T-helper 1 cell treated with Interleukin-12 subunit alpha and Interleukin-12 subunit beta and Interleukin-4 antibody, amounts not matched to agents 30 μg/mL and 1 μg/mL, for 36 hours (primary cell): ENCODE results near the gene DIRAS2.

Experiments
- H3K27ac Mint-ChIP-seq: one replicate; pipeline ENCODE4 v1.8.0; 2021; ENCODE audit warnings: mild to moderate bottlenecking, mixed read lengths
- H3K27me3 Mint-ChIP-seq: one replicate; pipeline ENCODE4 v1.8.0; 2021; ENCODE audit warnings: low read depth, mixed read lengths
- H3K36me3 Mint-ChIP-seq: one replicate; pipeline ENCODE4 v1.8.0; 2021; ENCODE audit warnings: low read depth, mixed read lengths
- H3K4me1 Mint-ChIP-seq: one replicate; pipeline ENCODE4 v1.8.0; 2021; ENCODE audit warnings: low read depth, mixed read lengths
- H3K4me3 Mint-ChIP-seq: one replicate; pipeline ENCODE4 v1.8.0; 2021; ENCODE audit warnings: mild to moderate bottlenecking, moderate library complexity, mixed read lengths
- H3K9me3 Mint-ChIP-seq: one replicate; pipeline ENCODE4 v1.8.0; 2021; ENCODE audit warnings: mixed read lengths

Gene DIRAS2

GRCh38 chr9:90640361-90640760 is 2.3 kb downstream of the DIRAS2 start:
- Mint-ChIP-seq H3K9me3 (no peaks in the 10 kb centered on the region), H3K4me3 (no peak overlapping the region), H3K4me1 (no peaks in the 10 kb centered on the region), H3K27ac (no peak overlapping the region), H3K36me3 (no peaks in the 10 kb centered on the region), H3K27me3 (peaks cover 61% of the 10 kb centered on the region)

- Mint-ChIP-seq H3K4me3 (no peak overlapping the region), H3K27ac (no peak overlapping the region), H3K27me3 (peaks cover 41% of the 10 kb centered on the region), H3K9me3 (no peaks in the 10 kb centered on the region), H3K36me3 (no peaks in the 10 kb centered on the region), H3K4me1 (no peaks in the 10 kb centered on the region)
Measured at GRCh38 chr9:90637626-90638025, 5.0 kb downstream of the DIRAS2 start.

GRCh38 chr9:90632647-90633207 is 9.9 kb downstream of the DIRAS2 start:
- Mint-ChIP-seq H3K9me3 (no peaks in the 10 kb centered on the region), H3K4me3 (no peak overlapping the region), H3K27me3 (peaks cover 4% of the 10 kb centered on the region), H3K4me1 (no peaks in the 10 kb centered on the region), H3K36me3 (no peaks in the 10 kb centered on the region), H3K27ac (no peak overlapping the region)

- H3K4me3 Mint-ChIP-seq: no peak overlapping the region
- H3K36me3 Mint-ChIP-seq: no peaks in the 10 kb centered on the region
- no peak overlapping the region for H3K27ac Mint-ChIP-seq
- H3K9me3 Mint-ChIP-seq: no peaks in the 10 kb centered on the region
- no peaks in the 10 kb centered on the region for H3K4me1 Mint-ChIP-seq
- H3K27me3 Mint-ChIP-seq: no peaks in the 10 kb centered on the region
Measured at GRCh38 chr9:90631964-90632363, 10.7 kb downstream of the DIRAS2 start.

- Mint-ChIP-seq H3K9me3 (no peaks in the 10 kb centered on the region), H3K36me3 (no peaks in the 10 kb centered on the region), H3K27me3 (no peaks in the 10 kb centered on the region), H3K4me1 (no peaks in the 10 kb centered on the region), H3K27ac (no peak overlapping the region), H3K4me3 (no peak overlapping the region)
Measured at GRCh38 chr9:90629991-90630390, 12.6 kb downstream of the DIRAS2 start.

GRCh38 chr9:90629354-90629753 is 13.3 kb downstream of the DIRAS2 start:
- Mint-ChIP-seq H3K36me3 (no peaks in the 10 kb centered on the region), H3K27ac (no peak overlapping the region), H3K9me3 (no peaks in the 10 kb centered on the region), H3K27me3 (peaks cover 1% of the 10 kb centered on the region), H3K4me1 (no peaks in the 10 kb centered on the region), H3K4me3 (no peak overlapping the region)

- no peaks in the 10 kb centered on the region for H3K4me1 Mint-ChIP-seq
- no peaks in the 10 kb centered on the region for H3K36me3 Mint-ChIP-seq
- H3K27me3 Mint-ChIP-seq: peaks cover 13% of the 10 kb centered on the region
- H3K27ac Mint-ChIP-seq: no peak overlapping the region
- H3K4me3 Mint-ChIP-seq: no peak overlapping the region
- H3K9me3 Mint-ChIP-seq: no peaks in the 10 kb centered on the region
Measured at GRCh38 chr9:90616806-90617205, 25.8 kb downstream of the DIRAS2 start.

GRCh38 chr9:90613502-90613901 is 29.1 kb downstream of the DIRAS2 start:
- Mint-ChIP-seq H3K27me3 (peaks cover 8% of the 10 kb centered on the region), H3K4me3 (no peak overlapping the region), H3K36me3 (no peaks in the 10 kb centered on the region), H3K9me3 (no peaks in the 10 kb centered on the region), H3K4me1 (no peaks in the 10 kb centered on the region), H3K27ac (no peak overlapping the region)

GRCh38 chr9:90612957-90613356 is 29.7 kb downstream of the DIRAS2 start:
- Mint-ChIP-seq H3K4me3 (no peak overlapping the region), H3K36me3 (no peaks in the 10 kb centered on the region), H3K9me3 (no peaks in the 10 kb centered on the region), H3K27me3 (peaks cover 8% of the 10 kb centered on the region), H3K4me1 (no peaks in the 10 kb centered on the region), H3K27ac (no peak overlapping the region)

GRCh38 chr9:90611568-90611967 is 31.1 kb downstream of the DIRAS2 start:
- Mint-ChIP-seq H3K36me3 (no peaks in the 10 kb centered on the region), H3K4me3 (no peak overlapping the region), H3K27ac (no peak overlapping the region), H3K27me3 (no peaks in the 10 kb centered on the region), H3K9me3 (no peaks in the 10 kb centered on the region), H3K4me1 (no peaks in the 10 kb centered on the region)

GRCh38 chr9:90611121-90611520 is 31.5 kb downstream of the DIRAS2 start:
- Mint-ChIP-seq H3K36me3 (no peaks in the 10 kb centered on the region), H3K4me3 (no peak overlapping the region), H3K9me3 (no peaks in the 10 kb centered on the region), H3K27me3 (no peaks in the 10 kb centered on the region), H3K4me1 (no peaks in the 10 kb centered on the region), H3K27ac (no peak overlapping the region)

GRCh38 chr9:90607701-90608516 is 34.7 kb downstream of the DIRAS2 start:
- H3K4me1 Mint-ChIP-seq: no peaks in the 10 kb centered on the region
- no peak overlapping the region for H3K4me3 Mint-ChIP-seq
- no peaks in the 10 kb centered on the region for H3K36me3 Mint-ChIP-seq
- no peaks in the 10 kb centered on the region for H3K9me3 Mint-ChIP-seq
- no peak overlapping the region for H3K27ac Mint-ChIP-seq
- H3K27me3 Mint-ChIP-seq: no peaks in the 10 kb centered on the region

GRCh38 chr9:90600029-90600428 is 42.6 kb downstream of the DIRAS2 start:
- Mint-ChIP-seq H3K4me3 (no peak overlapping the region), H3K27me3 (no peaks in the 10 kb centered on the region), H3K4me1 (no peaks in the 10 kb centered on the region), H3K27ac (no peak overlapping the region), H3K9me3 (no peaks in the 10 kb centered on the region), H3K36me3 (no peaks in the 10 kb centered on the region)

- Mint-ChIP-seq H3K4me3 (no peak overlapping the region), H3K27me3 (peaks cover 7% of the 10 kb centered on the region), H3K27ac (no peak overlapping the region), H3K36me3 (no peaks in the 10 kb centered on the region), H3K9me3 (no peaks in the 10 kb centered on the region), H3K4me1 (no peaks in the 10 kb centered on the region)
Measured at GRCh38 chr9:90598191-90598590, 44.4 kb downstream of the DIRAS2 start.

- peaks cover 14% of the 10 kb centered on the region for H3K27me3 Mint-ChIP-seq
- H3K4me3 Mint-ChIP-seq: no peak overlapping the region
- H3K9me3 Mint-ChIP-seq: no peaks in the 10 kb centered on the region
- H3K4me1 Mint-ChIP-seq: no peaks in the 10 kb centered on the region
- H3K27ac Mint-ChIP-seq: no peak overlapping the region
- H3K36me3 Mint-ChIP-seq: no peaks in the 10 kb centered on the region
Measured at GRCh38 chr9:90593646-90594045, 49.0 kb downstream of the DIRAS2 start.
